Head of caudate nucleus (tissue), 42 donors: ENCODE results near the gene TYK2.
"Not testable (repeated sequence)": the region's sequence is repeated elsewhere in the genome, so short reads cannot be mapped to it uniquely, and the experiment has no call there.

Source experiments
- DNase-seq, 42 donors: peaks; one replicate each; pipeline versions ENCODE4 v3.0.0 to v3.0.0-alpha.2; 2020 to 2021; ENCODE audit warnings: mixed read lengths in 7 of 42
- intact Hi-C: fragments of 100-400 bp; cut with DNase I; formaldehyde crosslinking; loops from one replicate; pipeline ENCODE4 v1.15.0; 2022

Gene TYK2

DNA sequence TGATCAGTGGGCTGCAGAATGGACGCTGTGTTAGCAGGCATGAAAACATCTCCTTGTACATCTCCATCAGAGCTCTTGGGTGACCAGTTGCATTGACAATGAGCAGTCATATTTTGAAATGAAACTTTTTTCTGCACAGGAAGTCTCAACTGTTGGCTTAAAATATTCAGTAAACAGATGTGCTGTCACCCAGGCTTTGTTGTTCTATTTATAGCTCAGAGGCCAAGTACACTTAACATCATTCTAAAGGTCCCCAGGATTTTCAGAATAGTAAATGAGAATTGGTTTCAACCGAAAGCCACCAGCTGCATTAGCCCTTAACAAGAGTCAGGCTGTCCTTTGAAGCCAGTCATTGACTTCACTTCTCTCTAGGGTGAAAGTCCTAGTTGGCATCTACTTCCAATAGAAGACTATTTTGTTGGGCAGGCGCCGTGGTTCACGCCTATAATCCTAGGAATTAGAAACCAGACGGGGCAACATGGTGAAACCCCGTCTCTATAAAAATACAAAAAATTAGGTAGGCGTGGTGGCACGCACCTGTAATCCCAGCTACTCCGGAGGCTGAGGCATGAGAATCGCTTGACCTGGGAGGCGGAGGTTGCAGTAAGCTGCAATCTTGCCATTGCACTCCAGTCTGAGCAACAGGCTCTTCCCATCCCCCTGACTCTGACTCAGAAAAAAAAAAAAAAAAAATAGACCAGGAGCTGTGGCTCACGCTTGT lies 32.0 kb upstream of the TYK2 start:
- no peak for DNase-seq
- intact Hi-C loops, result no loop called here

DNA sequence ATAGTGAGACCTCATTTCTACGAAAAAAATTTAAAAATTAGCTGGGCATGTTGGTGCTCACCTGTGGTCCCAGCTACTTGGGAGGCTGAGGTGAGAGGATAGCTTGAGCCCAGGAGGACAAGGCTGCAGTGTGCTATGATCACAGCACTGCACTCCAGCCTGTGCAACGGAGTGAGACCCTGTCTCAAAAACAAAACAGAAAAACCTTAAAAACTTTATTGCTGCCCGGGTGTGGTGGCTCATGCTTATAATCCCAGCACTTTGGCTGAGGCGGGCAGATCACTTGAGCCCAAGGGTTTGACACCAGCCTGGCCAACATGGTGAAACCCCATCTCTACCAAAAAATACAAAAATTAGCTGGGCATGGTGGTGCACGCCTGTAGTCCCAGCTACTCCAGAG lies 30.9 kb upstream of the TYK2 start:
- intact Hi-C loops, DNase-seq: not testable (repeated sequence)

DNA sequence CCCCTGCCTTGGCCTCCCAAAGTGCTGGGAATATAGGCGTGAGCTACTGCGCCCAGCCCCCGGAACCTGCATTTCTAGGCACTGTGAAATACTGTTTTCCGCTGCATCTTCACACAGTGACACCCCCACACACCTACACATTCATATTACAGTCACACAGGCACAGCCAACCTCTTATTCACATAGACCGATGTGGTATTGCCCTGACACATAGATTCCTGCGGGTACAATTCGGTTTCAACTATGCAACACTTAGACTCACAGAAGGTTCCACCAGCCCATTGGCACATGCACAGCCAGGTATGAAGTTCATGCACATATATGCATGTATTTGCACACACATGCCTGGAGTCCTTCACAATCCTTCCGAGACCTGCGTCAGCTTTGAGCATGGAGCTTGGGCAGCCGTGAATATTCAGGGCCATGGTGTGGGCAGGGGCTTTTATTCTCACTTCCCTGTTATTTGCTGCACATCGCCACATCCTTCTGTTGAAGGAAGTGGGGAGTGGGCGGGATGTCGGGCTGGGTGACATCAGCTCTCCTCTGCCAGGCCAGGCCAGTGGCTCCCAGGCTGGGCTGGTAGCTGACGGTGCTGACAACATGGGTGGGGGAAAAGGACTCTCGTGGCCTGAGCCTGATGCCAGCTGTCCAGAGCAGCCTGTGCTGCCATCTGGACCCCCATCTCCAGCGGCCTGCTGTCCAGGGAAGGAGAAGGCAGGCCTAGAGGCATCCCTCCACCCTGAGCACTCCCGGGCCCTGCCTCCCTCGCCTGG lies 28.3 kb upstream of the TYK2 start:
- intact Hi-C loops, result loop anchor here (10.0 kb wide), 1 partner anchor 156 kb away; the partner anchor contains the start of genes CDKN2D and KRI1
- peak in 31 of 42 donors; percentile 18 to 81 (median 57) for DNase-seq

DNA sequence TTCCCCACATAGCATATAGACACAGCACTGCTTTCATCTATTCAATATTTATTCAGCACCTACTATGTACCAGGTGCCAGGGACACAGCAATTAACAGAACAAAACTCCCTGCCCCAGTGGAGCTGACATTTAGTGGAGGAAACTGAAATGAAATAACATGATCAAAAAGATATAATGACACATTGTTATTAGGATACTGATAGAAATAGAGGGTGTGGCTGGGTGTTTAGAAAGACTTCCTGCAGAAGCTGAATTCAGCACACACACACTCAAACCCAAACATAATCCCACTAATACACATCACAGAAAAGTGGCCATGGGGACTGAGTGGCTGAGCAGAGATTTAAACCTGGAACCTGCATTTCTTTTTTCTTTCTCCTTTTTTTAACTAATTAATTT lies 26.7 kb upstream of the TYK2 start:
- intact Hi-C loops, result loop anchor here (10.0 kb wide), 1 partner anchor 158 kb away; the partner anchor contains the start of genes CDKN2D and KRI1
- no peak for DNase-seq

DNA sequence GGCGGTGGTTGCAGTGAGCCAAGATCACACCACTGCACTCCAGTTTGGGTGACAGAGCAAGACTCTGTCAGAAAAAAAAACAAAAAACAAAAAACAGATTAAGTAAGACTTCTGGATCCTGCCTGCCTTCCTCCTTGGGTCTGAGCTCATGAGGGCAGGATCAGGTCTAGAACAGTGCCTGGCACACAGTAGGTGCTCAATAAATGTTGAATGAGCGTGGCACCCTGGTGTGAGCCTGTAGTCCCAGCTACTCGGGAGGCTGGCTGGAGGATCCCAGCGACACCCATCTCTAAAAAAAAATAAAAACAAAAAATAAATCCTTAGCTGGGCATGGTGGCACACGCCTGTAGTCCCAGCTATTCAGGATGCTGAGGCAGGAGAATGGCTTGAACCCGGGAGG lies 25.8 kb upstream of the TYK2 start:
- intact Hi-C loops, result loop anchor here (10.0 kb wide), 1 partner anchor 159 kb away; the partner anchor contains the start of genes CDKN2D and KRI1
- no peak for DNase-seq

DNA sequence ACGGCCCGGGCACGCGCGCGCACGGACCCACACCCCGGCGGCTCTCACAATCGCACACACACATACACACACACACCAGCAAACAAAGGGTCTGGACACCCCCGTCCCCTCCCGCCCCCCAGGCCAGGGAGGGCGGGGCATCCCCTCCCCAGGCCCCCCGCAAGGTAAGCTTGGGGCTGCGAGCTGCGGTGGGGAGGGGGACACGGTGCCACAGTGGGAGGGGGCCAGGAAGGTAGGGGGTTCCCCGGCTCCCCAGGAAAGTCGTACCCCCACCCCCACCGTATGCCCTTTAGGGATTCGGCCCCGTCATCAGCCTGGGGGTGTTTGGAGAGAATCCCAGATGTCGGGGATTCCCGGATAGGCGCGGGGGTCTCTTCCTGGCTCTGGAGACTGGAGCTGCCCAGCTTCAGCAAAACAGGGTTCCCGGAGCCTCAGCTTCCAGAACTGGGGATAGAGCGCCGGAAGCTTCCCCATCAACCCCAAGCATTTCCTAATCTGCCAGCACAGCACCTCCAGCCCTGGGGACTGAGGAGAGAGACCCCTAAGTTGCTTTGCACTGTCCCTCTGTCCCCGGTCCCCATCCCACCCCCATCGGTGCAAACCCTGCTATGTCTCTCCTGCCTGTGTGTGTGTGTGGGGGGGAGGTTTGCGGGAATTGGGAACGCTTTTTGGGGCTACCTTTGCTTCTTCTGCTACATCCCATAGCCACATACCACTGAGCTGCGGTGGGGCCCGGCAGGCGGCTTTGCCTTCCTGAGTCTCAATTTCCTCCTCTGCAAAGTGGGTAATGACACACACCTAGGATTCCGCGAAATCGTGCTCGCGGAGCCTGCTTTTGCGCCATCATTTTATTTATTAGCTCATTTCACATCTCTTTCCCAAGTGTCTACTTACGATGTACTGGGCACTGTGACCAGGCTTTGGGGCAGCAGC lies 24.8 kb upstream of the TYK2 start:
- intact Hi-C loops, result loop anchor here (10.0 kb wide), 1 partner anchor 160 kb away; the partner anchor contains the start of genes CDKN2D and KRI1
- peak in 6 of 42 donors; percentile 10 to 57 (median 26) for DNase-seq

DNA sequence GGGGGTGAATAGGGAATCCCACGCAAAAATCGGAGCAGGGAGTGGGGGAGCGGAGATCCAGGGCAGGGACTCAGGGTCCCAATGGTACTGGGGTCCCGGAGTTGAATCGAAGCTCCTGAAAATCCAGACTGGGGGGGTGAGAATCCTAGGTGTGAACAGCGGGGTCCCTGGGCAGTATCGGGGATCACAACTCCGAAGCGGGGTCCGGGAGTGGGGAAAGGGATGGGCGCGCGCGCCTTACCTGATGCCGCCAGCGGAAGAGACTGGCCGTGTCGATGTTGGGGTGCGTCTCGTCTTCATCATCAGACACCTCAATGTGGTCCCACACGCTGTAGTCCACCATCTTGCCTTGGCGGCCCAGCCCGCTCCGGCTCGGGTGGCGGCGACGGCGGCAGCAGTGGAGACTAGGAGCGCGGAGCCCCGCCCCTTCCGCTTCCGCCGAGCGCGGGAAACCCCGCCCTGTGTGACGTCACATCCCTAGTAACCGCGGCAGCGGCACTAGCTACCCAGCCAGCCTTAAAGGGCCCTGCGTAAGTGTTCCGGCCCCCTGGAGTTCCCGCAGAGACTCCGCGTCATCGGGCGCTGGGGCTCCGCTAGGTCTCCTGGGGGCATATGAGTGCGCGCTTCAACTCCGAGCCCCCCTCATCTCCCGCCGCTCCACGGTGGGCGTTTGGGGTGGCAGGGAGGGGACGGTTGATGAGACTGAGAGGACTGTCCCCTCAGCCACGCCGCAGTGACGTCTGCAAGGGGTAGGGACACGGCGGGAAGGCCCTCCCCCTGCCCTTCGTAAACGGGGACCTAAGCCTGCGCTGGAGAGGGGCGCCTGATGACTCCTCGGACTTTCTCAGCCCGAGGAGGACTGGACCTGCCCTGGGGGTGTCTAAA lies 23.0 kb upstream of the TYK2 start, which contains the start of gene CDC37:
TSS of gene CDC37 (minus strand) at position 406 of the 885 bp plus-strand sequence. CDS start at position 343, 63 bp downstream.
- peak; percentile 95 to 100 (median 98) for DNase-seq
- intact Hi-C loops, result loop anchor here (10.0 kb wide), 1 partner anchor 161 kb away; the partner anchor contains the start of genes CDKN2D and KRI1

DNA sequence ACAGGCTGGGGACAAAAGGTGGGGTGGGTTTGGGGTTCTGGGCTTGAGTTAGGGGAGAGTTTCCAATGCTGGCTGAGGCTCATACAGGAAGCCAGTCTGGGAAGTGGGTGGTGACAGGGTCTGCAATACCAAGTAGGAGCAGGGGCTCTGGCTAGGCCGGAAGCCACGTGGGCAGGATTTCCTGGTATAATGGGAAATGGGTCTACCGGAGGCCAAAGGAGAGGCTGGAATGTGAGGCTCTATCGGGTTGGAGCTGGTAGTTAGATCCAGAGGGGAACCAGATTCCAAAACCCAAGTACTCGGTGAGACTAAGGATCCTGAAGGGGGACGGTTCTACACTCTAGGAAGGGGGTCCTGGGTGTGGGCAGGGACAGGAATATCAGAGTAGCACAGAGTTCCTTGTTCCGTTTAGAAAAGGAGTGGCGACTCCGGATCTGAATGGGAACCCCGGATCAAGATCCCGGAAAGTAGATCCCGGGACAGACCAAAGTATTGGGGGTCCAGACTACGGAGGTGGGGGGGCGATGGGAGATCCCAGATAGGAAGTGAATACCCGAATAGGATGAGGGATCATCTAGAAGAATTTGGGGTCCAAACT lies 22.2 kb upstream of the TYK2 start:
- intact Hi-C loops, result loop anchor here (10.0 kb wide), 1 partner anchor 162 kb away; the partner anchor contains the start of genes CDKN2D and KRI1
- DNase-seq, result no peak

DNA sequence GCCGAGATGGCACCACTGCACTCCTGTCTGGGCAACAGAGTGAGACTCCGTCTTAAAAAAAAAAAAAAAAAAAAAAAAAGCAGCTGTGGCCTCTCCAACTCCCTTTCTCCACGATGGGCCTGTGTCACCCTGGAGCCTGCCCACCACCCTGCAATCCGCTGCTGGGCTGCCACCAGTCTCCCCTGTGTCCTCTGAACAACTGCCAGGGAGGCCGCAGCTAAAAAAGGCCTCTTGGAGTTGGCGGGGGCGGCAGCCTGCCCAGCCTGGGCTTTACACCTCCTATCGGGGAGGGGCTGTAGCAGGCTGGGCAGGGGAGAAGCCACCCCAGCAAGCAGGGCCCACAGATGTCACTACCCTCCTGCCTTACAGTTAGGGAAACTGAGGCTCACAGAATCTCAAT lies 19.5 kb upstream of the TYK2 start:
- DNase-seq, result no peak
- intact Hi-C loops, result loop anchor here (10.0 kb wide), 1 partner anchor 165 kb away; the partner anchor contains the start of genes CDKN2D and KRI1

DNA sequence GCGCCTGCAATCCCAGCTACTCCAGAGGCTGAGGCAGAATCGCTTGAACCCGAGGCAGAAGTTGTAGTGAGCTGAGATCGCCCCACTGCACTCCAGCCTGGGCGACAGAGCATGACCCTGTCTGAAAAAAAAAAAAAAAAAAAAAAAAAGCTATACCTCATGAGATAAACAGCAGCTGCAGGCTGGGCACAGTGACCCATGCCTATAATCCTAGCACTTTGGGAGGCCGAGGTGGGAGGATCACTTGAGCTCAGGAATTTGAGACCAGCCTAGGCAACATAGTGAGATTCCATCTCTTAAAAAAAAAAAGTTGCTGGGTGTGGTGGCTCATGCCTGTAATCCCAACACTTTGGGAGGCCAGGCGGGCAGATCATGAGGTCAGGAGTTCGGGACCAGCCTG lies 19.0 kb upstream of the TYK2 start:
- intact Hi-C loops, DNase-seq: not testable (repeated sequence)

DNA sequence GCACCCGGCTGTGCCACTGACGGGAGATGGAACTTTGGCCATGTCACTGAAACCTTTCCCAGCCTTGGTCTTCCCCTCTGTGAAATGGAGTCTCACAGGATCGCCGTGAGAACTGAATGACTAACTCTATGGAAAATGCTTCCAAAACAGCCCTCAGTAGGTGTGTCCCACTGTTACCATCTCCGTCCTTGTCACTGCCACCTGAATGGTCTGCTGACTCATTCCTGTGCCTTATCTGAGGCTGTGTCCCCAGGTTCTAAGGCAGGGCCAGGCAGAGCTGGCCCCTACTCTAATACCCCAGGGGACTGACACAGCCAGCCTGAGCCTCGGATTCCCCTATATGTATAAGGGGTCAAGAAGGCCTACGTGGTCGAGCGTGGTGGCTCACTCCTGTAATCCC lies 18.4 kb upstream of the TYK2 start:
- intact Hi-C loops, result no loop called here
- DNase-seq, result no peak

DNA sequence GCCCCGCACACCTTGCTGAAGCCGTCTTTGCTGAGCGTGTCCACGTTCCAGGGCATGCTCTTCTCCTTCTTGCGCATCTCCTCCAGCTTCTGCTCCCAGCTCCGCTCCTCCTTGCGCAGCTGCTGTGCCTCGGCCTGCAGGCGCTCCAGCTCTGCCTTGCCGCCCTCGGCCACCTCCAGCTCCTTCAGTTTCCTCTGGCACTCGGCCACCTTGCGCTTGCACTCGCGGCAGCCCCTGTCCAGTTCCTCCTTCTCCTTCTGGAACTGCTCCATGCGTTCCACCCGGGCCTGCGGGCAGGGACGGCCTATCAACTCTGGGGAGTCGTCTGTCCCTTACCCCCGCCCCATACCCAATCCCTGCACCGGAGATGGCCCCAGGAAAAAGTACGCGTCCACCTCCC lies 15.5 kb upstream of the TYK2 start:
- DNase-seq, result no peak
- intact Hi-C loops, result no loop called here

DNA sequence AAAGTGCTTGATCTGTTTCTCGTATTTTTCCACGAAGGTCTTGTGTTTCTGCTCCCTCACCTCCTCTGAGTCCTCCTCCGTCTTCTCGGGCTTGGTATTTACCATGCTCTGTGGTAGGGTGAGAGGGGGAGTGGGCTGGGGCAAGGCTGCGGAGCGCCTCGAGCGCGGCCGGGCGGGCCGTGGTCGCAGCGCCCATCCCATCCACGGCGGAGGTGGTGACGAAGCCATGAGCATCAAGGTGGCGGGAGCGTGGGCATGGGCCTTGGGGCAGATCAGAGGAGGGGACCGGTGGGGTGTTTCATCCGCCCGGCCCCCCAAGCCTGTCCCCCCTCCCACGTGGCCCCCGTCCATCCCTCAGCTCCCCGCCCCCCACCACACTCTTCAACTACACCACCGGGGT lies 15.1 kb upstream of the TYK2 start:
- no peak for DNase-seq
- intact Hi-C loops, result no loop called here

DNA sequence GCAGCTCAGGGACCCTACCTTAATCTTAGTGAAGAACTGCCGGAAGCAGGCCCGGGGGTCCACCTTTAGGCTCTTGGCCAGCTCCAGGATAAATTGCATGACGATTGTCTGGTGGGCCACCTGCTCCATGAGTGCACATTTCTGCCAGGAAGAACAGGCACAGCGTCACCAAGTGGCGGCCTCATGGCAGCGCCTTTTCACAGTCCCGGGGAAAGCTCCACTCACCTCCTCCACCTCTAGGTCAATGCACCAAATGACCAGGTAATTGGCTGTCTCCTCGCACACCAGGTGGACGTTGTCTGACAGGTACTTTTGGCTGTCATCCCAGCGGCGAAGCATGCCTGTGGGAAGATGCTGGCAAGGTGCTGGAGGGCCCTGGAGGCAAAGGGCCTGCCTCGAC lies 14.6 kb upstream of the TYK2 start:
- intact Hi-C loops, result no loop called here
- no peak for DNase-seq

DNA sequence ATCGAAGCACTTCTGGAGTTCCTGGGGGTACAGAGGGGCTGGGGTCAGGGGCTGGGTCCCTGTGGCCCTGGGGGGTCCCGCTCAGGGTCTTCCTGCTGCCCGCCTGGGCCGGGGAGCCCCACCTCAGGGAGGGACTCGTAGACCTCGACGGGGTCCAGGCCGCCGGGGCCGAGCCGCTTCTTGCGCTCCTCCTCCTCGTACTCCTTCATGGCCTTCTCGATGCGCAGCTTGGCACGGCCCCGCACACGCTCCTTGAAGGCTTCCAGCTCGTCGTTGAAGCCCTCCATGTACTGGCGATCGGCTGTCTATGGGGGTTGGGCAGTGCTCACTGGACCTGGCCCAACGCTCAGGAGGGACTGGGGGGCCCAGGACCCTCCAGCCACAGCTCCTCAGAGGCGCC lies 12.8 kb upstream of the TYK2 start:
- no peak for DNase-seq
- intact Hi-C loops, result no loop called here

DNA sequence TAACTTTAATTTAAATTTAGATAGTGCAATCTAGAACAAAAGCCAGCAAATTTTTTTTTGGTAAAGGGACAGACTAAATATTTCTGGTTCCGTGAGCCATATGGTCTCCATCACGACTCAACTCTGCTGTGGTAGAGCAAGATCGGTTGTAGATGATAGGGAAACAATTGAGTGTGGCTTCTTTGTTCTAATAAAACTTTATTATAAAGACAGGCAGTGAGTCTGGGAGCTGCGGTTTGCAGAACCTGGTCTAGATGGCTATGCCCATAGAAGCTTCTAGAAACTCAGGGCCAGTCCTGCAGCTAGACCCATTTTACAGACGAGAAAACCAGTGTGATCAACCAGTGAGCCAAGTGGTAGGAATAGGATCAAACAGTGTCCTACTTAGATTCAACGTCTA lies 11.7 kb upstream of the TYK2 start:
- intact Hi-C loops, result no loop called here
- DNase-seq, result no peak

DNA sequence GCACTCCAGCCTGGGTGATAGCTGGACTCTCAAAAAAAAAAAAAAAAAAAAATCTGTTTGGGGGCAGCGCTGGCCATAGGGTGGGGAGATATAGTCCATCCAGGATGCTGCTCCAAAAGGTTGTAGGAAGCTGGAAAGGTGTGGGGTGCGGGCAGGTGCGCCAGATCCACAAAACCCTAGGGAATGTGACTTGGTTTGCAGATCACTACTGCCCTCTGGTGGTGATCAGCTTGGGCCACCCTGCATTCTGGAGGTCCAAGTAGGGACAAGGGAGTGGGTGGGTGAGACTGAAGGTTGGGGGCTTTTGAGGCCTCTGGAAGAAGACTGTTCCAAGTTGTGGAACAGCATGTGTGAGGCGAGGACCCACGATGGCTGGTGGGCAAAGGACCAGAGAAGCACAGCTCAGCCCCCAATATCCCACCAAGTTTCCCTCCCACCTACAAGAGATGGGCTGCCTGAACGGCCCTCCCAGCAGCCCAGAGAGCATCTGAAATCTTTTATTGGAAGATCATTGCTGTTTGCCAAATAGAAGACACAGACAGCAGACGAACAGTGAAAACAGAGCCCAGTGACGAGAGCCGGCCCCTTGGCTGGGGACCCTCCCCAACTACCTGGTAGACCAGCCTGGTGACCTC lies 10.4 kb upstream of the TYK2 start:
- DNase-seq, result peak; percentile 42 to 88 (median 72)
- intact Hi-C loops, result no loop called here
